ENCODE results near the gene MLLT10.

- no peak for TF ChIP-seq CTCF (IDR thresholded peaks at IDR 0.05)
- no peak for TF ChIP-seq POLR2AphosphoS5 (IDR thresholded peaks at IDR 0.05)
- no peak for TF ChIP-seq POLR2A (IDR thresholded peaks at IDR 0.05)
Observed at GRCh38 chr10:21677551-21677950, 143.5 kb downstream of the MLLT10 start.
